Stimulated activated CD4-positive, alpha-beta T cell treated with anti-CD3 and anti-CD28 coated beads, TNF-alpha, amount 100 ng/mL, for 24 hours (primary cell): Measurements from ENCODE around the gene CACNG6.
"Not testable (repeated sequence)": the region's sequence is repeated elsewhere in the genome, so short reads cannot be mapped to it uniquely, and the experiment has no call there.

Source experiments
- DNase-seq, 3 experiments: peaks; one replicate each; pipeline ENCODE4 v3.0.0-alpha.2; 2020; ENCODE audit warnings: low read depth in 3 of 3

CACNG6 gene

GRCh38 chr19:53999694-54000093, 8.3 kb downstream of the CACNG6 start:
- DNase-seq: no peak

GRCh38 chr19:54001496-54001895, 10.1 kb downstream of the CACNG6 start:
- no peak for DNase-seq

- no peak for DNase-seq
Measured at GRCh38 chr19:54002495-54003315, 11.3 kb downstream of the CACNG6 start.

GRCh38 chr19:54009440-54009839, 18.0 kb downstream of the CACNG6 start:
- no peak for DNase-seq

GRCh38 chr19:54010474-54010873, 19.0 kb downstream of the CACNG6 start:
- no peak for DNase-seq

- no peak for DNase-seq
Measured at GRCh38 chr19:54011507-54012211, 20.2 kb downstream of the CACNG6 start.

GRCh38 chr19:54013866-54014265, 22.4 kb downstream of the CACNG6 start:
- DNase-seq: no peak

- no peak for DNase-seq
Measured at GRCh38 chr19:54014920-54015560, 23.6 kb downstream of the CACNG6 start.

GRCh38 chr19:54017261-54017660, 25.8 kb downstream of the CACNG6 start:
- DNase-seq: no peak

- DNase-seq: no peak
Measured at GRCh38 chr19:54021363-54021762, 29.9 kb downstream of the CACNG6 start.

- no peak for DNase-seq
Measured at GRCh38 chr19:54021932-54022331, 30.5 kb downstream of the CACNG6 start.

GRCh38 chr19:54023191-54023590, 31.8 kb downstream of the CACNG6 start:
- no peak for DNase-seq

GRCh38 chr19:54024660-54025059, 33.2 kb downstream of the CACNG6 start:
- DNase-seq: no peak

- no peak for DNase-seq
Measured at GRCh38 chr19:54026656-54027055, 35.2 kb downstream of the CACNG6 start.

GRCh38 chr19:54029301-54029700, 37.9 kb downstream of the CACNG6 start:
- no peak for DNase-seq

GRCh38 chr19:54029930-54030490, 38.6 kb downstream of the CACNG6 start:
- DNase-seq: peak; percentile 9 to 34 (median 31)

GRCh38 chr19:54030895-54031586, 39.6 kb downstream of the CACNG6 start:
- no peak for DNase-seq

- DNase-seq: no peak
Measured at GRCh38 chr19:54035215-54036178, 44.1 kb downstream of the CACNG6 start.

- not testable (repeated sequence) for DNase-seq
Measured at GRCh38 chr19:54036542-54036941, 45.1 kb downstream of the CACNG6 start.

GRCh38 chr19:54040003-54040402, 48.6 kb downstream of the CACNG6 start:
- DNase-seq: no peak
